Hematopoietic multipotent progenitor cell treated with erythropoietin and hydrocortisone succinate and interleukin-3 and kit ligand, for 15 days (in vitro differentiated cells): ENCODE measurements around the gene PROZ.
A peak's percentile ranks its signal among the peaks of the same experiment; 100 is the strongest.

Experiments used
- DNase-seq: peaks from one replicate; pipeline ENCODE4 v3.0.0-alpha.2; 2015; ENCODE audit warnings: low spot score

PROZ gene

DNA sequence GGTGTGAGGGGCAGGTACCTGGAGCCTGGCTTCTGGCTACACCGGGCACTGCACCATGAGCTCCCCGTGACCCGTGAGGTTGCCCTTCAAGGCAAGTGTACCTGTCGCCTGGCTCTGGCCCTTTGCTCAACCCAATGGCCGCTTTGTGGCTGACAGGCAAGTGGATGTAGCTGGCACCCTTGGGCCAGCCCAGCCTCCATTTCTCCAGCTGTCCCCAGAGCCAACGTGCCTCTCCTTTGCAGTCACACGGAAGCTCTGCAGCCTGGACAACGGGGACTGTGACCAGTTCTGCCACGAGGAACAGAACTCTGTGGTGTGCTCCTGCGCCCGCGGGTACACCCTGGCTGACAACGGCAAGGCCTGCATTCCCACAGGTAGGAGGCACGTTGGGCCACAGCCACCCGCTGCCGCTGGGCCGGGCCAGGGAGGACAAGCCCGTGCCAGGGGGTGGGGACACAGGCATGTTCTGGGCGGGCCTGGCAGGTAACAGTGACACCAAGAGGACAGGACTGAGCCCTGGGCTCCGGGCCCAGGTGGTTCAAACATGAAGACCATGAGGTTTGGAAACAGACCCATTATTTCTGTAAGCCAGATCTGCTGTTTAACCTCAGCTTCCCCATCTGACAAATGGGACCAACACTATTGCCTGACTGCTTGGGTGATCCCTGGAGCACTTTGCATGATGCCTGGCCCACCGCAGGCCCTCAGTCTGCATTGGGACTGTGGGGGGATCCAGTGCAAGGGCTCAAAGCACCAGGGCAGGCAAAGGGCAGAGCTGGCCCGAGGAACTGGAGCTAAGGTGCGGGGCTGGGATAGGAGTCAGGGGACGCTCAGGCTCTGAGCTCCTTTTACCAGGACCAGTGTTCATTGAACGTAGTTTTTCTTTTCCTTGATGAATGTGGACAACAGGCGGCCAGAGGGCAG lies 17.5 kb upstream of the PROZ start:
- no peak for DNase-seq

DNA sequence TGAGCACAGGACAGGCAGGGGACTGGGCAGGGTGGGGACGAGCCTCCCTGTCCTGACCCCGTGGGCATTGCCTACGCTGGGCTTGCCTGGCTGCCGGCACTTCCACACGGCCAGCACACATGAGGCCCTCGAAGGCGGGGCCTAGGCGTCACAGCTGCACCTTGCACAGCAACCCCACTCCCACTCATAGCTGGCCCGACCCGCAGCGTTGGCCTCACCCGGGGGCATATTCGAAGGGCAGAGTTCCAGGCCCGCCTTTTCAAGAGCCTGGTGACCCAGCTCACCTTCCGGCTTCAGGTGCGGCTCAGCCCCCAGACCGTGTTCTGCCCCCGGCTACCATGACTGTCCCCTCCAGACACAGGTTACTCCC lies 16.9 kb upstream of the PROZ start:
- DNase-seq: no peak

DNA sequence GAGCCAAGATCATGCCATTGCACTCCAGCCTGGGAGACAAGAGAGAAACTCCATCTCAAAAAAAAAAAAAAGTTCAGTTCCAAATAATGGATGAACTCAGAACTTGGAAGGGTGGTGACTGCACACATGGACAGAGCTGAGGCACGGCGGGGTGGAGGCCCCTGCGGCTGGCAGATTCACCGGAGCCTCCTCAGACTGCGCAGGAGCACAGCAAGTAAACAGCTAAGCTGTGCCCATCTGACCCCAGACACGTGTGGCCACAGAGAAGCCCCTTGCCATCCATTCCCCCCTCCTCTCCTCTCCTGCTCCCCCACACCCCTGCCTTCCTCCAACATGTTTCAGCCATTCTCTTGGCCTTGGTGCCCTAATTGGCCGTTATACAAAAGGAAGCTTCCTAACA lies 15.6 kb upstream of the PROZ start:
- DNase-seq: no peak

DNA sequence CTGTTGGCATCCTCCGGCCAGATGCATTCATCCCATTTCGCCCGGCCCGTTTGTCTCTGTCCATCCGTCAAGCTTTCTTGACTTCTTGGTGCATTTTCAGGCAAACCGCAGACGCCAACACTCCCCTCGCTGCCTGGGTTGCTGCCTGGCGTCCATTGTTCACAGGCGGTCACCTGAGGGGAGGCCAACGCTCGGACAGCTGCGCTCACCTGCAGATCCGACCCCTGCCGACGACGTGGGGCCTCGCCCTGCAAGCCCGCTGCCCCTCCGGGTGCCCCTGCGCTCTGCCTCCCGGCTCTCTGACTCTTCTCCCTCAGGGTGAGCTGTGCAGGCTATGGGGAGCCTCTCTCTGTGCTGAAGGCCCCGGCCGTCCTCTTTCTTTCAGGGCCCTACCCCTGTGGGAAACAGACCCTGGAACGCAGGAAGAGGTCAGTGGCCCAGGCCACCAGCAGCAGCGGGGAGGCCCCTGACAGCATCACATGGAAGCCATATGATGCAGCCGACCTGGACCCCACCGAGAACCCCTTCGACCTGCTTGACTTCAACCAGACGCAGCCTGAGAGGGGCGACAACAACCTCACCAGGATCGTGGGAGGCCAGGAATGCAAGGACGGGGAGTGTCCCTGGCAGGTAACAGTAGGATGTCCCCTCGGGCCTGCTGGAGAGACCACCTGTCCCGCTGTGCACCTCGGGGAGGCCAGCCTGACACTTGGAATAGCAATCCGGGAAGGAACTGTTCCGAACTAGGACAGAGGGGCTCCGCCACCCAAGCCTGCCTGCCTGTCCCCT lies 14.8 kb upstream of the PROZ start:
- no peak for DNase-seq

DNA sequence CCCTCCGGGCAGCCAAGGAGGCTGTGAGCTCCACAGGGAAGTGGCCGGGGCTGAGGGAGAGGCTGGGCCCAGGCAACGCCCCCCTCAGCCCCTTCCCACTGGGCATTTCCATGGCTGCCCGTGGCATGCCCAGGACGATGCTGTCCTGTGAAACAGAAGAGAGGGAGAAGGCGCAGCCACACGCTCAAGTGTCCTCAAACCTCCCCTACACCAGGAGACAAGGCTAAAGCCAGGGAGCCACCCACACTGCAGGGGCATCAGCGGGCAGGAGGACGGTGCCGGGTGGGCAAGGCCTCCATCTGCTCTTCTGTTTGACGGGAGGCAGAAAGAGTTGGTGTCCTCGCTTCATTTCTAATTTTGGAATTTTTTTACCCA lies 14.2 kb upstream of the PROZ start:
- no peak for DNase-seq

DNA sequence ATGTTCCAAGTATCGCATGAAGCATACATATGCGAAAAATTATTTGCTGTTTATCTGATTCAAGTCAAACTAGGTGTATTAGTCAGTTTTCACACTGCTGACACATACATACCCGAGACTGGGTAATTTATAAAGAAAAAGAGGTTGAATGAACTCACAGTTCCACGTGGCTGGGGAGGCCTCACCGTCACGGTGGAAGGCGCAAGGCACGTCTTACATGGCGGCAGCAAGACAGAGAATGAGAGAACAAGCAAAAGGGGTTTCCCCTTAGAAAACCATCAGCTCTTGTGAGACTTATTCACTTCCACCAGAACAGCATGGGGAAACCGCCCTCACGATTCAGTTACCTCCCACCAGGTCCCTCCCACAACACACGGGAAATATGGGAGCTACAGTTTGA lies 13.0 kb upstream of the PROZ start:
- DNase-seq: no peak

DNA sequence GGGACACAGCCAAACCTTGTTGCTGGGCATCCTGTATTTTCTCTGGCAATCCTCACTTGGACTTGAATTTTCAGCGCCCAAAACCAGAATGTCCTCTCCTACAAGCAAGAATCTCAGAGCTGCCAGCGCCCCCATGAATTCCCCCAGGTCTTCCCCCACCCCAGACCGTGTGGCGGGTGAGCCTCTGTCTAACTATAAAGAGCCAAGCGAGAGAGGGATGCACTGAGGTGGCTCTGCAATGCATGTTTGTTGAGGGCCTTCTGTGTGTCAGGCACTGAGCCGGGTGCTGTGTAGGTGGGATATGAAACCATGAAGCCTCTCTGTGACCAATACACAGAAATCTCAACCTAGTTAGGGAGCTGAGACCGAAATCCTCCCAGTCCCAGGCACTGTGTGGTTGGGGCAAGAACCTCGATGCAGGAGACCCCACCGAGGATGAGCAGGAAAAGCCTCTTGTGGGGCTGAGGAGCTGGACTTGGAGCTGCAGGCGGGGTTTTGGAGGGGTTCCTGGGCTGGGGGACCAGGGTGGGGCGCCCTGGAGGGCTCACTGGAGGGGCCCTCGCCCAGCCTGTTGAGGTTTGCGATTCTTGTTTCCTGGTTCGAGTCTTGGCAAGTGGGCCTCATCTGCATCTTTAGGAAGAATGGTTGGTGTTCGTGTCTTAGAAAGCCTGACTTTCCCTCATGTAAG lies 12.4 kb upstream of the PROZ start:
- no peak for DNase-seq

DNA sequence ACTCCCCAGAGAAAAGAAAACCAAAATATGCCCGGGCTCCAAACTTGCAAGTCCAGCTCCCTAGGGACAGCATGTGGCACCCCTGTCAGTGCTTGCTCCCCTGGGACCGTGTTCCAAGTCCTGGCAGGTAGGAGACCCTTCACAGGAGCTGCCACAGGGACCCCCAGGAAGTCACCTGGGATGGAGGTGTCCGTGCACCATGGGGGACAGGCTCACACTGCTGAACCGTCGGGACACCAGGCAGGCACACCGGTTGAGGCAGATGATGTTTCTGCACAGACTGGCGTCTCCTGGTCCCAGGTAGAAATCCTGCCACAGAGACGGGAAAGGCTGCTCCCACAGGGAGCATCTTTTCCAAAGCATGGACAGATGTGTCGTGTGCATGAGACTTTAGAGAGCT lies 11.7 kb upstream of the PROZ start:
- DNase-seq: no peak

DNA sequence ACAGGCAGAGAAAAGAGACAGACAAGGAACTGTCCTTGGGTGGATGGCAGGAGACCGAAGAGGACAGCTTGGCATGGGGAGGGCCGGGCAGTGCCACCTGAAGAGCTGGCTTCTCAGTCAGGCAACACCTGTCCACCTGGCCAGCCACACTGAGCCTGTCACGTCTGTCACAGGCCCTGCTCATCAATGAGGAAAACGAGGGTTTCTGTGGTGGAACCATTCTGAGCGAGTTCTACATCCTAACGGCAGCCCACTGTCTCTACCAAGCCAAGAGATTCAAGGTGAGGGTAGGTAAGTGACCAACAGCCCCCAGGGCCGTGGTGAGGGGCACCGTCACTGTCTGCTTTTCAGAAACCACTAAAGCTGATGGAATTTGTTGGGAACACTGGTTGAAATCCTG lies 11.2 kb upstream of the PROZ start:
- no peak for DNase-seq

DNA sequence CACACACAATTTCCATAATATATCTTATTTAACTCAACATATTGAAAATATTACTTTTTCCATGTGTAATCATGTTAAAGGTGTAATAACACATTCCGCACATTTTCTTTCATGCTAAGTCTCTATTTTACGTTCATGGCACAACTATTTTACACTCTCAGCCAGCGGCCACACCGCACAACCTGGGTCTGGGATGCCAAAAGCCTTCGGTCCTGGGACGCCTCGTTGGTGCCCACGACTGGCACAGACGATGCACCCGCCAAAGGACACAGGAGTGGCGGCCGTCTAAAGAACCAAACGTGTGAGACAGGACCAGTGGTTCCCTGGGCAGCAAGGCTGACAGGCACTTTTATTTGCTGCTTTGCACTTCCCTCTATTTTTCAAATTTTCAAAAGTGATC lies 10.0 kb upstream of the PROZ start:
- DNase-seq: no peak

DNA sequence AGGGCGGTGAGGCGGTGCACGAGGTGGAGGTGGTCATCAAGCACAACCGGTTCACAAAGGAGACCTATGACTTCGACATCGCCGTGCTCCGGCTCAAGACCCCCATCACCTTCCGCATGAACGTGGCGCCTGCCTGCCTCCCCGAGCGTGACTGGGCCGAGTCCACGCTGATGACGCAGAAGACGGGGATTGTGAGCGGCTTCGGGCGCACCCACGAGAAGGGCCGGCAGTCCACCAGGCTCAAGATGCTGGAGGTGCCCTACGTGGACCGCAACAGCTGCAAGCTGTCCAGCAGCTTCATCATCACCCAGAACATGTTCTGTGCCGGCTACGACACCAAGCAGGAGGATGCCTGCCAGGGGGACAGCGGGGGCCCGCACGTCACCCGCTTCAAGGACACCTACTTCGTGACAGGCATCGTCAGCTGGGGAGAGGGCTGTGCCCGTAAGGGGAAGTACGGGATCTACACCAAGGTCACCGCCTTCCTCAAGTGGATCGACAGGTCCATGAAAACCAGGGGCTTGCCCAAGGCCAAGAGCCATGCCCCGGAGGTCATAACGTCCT lies 9.4 kb upstream of the PROZ start:
- DNase-seq: no peak

DNA sequence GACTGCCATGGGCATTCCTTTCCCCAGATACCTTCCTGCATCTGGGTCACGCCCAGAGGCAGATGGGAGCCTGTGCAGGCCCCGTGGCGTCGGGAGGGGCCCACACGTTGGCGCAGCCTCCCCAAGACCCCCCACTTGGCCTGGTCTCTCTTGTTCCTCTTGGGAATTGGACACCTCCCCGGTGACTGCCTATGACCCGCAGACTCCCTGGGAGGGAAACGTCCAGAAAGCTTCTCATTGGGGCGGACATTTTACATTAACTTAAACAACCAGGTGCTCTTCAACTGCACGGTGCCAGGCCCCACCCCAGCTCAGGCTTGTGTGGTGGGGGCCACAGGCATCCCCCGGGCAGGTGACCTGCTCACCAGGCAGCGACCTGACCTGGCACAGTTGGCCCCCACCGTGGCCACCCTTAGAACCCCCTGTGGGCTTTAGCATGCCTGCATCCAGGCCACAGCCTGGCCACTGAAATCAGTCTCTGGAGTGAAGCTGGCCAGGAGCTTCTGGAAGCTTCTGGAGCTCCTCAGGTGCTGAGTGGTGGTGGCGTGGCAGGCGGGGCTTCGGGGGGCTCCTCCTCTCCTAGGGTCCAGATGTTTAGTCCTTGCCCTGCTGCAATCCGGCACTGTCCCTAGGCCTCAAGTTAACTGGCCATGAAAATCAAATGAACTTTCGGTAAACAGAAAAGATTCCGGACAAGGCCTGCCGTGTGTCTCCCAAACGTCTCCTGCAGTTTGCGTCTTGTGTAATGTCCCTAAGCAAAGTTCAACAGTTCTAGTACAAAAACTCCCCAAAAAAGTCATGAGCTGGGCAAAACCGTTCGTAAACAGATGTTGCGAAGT lies 8.5 kb upstream of the PROZ start:
- DNase-seq: no peak

DNA sequence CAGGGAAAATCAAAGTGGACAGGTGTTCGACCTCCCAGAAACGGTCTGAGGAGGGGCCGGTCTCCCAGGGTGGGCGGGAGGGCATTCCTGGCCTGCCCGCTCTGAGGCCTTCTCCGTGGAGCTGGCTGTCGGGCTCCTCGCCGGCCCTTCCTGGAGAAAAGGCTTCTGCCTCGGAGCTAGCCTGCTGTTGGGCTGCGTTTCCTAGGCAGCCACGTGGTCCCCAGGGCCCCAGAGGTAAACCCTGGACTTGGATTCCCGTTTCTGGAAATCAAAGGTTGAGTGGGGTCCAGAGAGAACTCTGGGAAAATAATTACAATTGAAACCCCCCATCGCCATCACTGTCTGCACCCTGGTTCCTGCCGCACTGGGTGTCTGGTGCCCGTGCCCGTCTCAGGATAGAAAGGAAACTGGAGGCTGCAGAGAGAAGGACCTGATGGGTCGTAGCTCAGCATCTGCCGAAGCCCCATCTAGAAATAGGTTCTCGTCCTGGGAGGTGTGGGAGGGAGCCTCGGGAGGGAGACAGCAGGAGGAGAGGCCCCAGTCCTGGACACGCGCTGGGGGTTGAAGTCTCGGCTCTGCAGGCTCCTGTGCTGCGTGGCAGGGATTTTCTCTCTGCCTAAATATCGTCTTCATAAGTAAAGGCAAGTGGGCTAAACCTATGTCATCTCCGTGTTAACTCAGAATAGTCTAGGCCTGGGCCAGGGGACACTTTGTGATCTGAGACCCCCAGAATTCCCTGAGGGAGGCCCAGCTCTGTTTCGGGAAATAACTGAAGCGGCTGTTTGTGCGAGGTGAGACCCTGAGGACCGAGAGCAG lies 7.7 kb upstream of the PROZ start:
- no peak for DNase-seq

DNA sequence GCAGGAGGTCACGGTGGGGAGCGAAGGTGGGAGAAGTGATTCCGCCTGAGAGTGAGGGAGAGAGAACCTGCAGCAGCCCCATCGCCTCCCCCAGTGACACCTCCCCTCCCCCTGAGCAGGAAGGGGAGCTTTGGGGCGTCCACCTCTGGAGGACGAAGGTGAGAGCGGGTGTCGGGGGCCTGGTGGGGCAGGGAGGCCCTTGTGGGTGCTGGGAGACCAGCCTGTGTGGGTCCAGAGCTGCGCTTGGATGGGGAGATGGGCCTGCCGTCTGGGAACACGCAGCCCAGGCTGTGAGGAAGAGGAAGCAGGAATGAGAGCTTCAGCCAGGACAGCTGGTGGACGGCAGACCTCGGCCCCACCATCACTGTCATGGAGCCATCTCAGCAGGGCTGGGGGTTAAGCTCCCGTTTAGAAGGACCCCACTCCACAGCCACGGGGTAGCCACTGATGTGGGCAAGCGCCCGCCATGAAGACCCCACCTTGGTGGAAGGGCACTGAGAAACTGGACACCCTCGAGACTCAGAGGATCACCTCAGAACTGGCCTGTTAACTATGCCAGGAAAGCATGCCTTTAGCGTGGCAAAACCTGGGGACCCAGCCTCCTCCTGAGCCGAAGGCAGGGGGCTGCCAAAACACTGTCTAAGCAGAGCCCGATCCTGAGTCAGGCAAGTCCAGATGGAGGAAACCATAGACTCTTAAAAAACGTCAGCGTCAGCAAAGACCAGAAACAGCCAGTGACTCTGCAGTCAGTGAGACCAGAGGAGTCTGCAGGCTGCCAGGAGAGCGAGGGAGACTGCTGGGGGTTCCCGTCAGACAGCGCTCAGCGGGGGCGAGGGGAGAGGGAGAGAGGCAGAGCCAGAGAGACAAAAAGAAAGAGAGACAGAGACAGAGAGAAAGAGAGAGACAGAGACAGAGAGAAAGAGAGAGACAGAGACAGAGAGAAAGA lies 6.4 kb upstream of the PROZ start:
- no peak for DNase-seq

DNA sequence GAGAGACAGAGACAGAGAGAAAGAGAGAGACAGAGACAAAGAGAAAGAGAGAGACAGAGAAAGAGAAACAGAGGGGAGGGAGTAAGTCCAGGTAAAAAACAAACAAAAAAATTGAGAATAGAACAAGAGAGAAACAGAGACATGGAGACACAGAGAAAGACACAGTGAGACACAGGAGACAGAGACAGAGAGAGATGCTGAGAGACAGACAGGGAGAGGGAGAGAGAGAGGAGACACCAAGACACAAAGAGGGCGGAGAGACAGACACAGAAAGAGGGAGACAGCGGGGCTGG lies 5.8 kb upstream of the PROZ start:
- DNase-seq: no peak

DNA sequence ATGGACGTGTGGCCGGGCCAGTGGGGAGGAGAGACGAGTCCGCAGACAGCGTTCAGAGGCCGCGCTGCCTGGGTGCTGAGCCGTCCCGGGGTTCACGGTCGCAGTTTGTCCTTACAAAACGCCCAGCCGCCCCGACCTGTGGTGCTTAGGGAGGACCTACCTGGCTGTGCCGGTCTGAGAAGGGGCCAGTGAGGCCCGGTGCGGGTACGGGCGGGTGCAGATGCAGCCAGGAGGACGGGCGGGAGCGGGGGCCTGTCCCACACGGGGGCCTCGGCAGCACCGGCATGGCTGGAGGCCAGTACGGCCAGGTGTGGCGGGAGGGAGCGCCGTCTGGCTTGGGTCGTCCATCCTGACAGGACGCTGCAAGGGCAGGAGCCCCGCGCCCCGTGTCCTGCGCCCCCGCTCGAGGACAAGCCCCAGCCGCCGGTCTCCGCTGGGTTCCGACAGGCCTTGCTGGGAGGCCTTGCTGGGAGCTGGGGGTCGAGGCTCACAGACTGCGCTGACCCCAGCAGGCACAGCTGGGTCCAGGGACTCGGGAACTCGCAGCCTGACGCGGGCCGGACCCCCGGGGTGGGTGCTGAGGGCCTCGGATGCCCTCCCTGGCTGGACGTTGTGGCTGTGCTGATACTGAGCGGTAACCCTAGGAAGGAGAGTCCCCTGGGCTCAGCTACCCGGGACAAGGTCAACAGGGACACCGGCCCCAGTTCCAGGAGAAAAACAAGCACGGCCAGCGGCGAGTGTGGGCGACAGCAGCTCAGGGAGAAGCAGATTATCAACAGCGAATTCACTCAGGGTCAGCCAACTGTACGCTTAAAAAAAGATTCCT lies 5.3 kb upstream of the PROZ start:
- no peak for DNase-seq

DNA sequence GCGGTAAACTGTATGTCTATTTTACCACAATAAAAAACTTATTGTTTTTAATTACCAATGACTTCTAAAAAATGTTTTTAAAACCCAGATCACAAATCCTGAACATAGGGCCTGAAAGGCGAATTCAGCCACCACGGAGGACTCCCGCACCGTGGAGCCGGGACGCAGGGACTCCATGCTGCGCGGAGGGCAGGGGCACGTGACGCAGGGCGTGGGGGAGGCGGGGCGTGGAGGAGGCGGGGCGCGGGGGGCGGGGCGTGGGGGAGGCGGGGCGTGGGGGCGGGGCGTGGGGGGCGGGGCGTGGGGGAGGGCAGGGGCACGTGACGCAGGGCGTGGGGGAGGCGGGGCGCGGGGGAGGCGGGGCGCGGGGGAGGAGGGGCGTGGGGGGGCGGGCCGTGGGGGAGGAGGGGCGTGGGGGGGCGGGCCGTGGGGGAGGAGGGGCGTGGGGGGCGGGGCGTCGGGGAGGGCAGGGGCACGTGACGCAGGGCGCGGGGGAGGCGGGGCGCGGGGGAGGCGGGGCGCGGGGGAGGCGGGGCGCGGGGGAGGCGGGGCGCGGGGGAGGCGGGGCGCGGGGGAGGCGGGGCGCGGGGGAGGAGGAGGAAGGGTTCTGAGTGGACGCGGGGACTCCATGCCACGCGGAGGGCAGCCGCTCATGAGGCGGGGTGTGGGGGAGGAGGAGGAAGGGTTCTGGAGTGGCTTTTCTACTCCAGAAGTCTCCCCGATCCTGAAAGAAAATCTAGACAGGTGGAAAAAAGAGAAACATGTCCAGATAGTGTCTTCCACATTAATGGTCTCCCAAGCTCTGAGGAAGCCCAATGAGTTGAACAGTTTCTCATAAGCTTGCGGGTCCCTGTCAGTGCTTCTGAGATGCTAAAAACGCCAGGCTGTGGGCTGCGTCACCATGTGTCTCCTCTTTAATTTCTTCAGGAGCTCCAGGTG lies 4.4 kb upstream of the PROZ start:
- peak; percentile 79 for DNase-seq

DNA sequence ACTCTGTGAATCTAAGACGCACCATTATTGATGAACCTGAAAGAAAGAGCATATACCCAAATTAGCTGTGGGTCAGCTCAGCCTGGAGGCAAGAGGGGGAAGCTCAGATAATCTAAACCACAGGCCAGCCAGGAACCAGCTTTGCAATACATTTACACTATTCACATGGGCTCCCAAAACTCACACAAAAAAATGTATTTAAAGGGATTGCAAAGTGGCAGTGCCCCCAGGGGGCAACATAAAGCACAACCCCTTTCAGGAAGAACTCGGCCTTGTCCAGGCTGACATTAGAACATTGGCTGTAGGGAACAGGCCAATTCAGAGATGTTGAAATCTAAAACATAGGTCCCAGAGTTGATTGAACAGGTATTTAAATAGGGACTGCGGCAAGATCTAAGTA lies 3.2 kb upstream of the PROZ start:
- DNase-seq: no peak
